GM11168 (cell line): Measurements from ENCODE around the gene GPR84.

Experiments used
- in situ Hi-C: fragments of 300-500 bp; cut with MboI; formaldehyde crosslinking; loops from one replicate; pipeline ENCODE4 v1.12.0; 2022; ENCODE audit warnings: low sequenced_read_pairs; ENCODE audit not compliant: unreplicated experiment

The GPR84 gene

DNA sequence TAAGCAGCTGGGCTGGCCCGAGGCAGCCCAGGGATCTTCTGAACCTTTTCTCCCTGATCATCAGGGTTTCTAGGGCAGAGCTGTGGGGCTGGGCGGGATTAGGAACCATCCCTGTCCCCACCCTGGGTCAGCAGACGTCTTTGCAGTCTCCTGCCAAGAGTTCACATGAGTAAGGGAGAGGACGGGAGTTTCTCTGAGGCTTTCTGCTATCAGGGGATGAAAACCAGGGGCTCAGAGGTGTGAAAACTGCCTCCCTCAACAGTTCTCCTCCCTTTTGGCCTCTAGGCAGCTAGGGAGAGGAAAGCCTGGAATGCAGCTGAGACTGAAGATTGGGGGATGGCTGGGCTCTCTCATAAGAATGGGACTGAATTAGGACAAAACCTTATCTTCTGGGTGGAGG lies 12.3 kb upstream of the GPR84 start:
- in situ Hi-C loops = no loop called here

DNA sequence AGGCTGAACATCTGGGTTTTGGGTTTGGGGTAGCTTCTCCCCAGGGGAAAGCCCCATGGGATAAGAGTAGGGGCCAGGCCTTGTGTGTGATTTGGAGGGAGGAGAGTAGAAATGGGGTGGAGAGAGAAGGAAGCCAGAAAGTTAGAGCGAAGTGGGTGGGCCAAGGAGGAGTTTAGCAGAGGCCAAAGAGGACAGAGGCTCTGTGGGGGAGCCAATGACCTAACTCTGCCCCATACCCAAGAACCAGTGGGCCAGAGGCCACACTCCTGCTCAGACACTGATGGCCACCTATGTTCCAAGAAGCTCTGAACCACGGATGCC lies 10.9 kb upstream of the GPR84 start:
- in situ Hi-C loops = no loop called here

DNA sequence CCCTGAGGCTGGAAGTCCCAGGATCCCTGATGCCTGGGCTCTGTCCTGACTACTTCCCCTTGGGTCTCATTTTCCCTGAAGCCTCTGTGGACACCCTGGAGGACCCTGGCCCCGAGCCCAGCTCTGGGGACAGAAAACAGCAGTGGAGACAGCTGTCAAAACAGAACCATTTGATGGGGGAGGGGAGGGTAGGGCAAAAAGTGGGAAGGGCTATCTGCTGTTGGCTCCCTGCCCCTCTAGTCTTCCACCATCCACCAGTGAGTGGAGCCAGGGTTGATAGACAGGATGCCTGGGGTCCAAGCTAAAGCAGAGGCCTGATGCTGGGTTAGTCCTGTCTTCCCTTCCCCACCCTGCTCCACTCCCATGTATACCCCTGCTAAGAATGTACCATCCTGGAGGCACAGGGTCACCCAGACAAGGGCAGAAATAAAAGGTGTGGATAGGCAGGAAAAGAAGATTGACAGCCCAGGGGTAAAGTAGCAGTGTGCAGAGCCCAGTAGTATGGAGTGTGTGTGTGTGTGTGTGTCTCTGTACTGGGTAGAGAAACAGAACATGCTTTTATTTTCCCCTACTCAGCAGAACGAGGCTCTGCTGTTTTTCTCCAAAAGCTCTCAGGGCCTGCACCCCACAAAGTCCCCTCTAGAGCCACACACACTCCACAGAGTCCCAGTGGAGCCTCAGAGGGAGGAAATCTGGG lies 10.4 kb upstream of the GPR84 start:
- in situ Hi-C loops = no loop called here

DNA sequence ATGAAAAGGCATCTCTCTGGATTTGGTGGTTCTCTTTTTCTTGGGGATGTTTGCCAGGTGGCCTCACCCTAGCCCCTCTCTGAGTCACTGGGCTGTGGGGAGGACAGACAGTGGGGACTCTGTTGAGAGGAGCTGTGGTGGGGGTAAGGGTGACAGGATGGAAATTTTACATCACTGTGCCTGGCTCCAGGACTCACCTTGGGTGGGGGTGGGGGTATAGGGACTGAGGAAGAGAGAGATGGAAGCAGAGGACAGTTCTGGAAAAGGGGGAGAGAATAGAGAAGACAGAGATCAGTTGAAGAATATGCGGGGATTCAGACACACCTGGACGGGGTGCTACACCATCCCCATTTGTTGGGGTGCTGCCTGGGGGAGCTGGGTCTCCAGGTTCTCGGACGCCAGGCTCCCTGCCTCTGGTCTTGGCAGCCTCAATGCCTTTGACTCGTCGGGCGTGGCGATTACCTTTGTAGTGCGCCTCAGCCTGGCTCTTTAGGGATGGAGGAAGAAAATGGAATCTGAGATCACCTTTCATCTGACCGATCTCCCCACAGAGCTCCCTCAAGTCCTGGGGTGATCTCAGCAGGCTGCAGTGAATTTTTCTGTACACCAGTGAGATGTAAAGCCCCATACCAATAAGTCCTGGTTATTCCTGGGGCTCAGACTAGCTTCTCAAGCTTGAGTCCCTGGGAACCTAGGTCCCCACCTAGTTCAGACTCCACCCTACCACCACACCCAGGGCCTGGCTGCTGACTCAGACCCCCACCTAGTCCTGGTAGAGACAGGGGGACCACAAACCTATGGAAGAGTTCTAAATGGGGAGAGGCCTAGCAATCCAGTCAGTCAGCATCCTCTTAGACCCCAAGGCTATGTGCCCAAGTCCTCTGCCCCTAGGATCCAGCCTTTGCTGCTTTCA lies 9.6 kb upstream of the GPR84 start:
- in situ Hi-C loops = no loop called here

DNA sequence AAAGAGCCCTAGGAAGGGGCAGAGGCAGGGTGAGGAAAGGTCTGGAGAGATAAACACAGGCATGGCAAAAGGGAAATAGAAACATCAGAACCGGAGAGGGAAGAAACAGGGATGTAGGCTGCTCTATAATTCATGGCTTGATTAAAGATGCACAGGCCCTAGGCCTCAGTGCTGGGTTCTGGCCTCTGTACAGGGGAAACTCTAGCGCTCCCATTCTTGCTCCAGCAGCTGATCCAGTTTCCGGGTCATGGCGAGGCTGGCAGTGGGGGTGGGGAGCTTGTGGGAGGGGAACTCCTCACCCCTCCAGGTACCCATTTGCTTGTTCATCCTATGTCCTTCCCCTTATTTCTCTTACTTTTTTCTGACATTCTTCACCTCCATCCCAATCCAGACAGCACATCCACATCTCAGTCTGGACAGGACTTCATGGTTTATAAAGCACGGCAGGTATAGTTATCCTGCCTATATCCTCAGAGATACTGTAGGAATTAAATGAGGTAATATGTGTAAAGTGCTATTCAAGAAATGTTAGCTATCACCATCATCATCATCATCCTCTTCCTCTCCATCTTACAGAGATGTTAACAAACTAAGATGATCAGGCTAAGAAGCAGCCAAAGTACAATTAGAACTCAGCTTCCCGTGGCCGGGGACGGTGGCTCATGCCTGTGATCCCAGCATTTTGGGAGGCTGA lies 8.0 kb upstream of the GPR84 start:
- in situ Hi-C loops = no loop called here

DNA sequence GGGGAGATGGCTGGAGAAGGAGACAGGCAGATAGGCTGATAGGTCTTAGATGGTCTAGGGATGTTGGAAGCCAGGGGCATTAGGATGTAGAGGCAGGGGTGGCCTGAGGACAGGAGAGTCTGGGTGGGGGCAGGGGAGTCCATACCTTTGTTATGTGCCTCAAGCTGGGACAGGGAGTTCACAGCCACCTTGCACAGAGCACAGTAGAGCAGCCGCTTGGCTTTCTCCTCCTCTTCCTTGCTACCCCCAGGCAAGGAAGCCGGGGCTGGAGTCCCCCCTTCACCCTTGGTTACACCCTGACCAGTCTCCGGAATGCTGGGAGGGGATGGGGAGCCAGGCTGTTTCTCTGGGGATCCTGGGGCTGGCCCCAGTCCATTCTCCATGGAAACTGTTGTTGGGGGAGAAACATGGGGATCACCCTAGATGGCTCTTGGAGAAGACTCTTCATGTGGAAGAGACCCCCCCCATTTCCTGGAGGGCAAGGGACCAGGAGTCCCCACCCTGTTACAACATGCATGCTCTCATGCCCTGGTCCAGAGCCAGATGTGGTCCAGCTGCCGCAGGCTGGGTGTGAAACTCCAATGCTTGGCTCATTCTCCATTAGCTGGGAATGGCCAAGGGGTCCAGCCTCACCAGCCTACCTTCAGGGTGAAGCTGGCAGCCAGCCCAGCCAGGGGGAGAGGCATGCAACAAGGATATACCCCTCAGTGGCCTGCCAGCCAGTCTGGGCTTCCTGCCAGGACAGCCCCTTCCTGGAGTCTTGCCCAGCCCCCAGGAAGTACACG lies 7.2 kb upstream of the GPR84 start:
- in situ Hi-C loops = no loop called here

DNA sequence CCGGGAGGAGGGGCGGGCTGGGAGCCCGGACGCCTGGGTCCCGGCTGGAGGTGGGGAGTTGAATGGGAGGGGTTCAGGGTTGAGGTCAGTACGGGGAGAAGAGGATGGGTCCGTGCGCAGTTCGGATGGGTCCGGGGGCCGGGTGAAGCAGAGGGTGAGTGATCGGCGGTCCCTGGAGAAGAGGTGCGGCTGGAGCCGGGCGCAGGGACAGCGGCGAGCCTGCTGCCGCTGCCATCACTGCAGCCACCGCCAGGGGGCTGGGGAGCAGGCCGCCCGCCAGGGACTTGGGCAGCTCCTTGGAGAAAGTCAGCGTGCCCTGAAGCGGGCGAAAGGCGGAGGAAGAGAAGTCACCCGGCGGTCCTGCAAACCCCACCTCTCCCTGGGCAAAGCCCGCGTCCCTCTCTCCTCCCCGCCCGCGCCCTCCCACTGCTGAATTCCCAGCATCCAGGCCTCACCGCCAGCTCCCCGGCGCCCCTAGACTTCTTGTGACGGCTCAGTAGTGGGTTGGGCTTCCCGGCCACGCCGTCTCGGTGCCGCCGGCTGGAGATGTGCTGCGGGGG lies 6.0 kb upstream of the GPR84 start:
- in situ Hi-C loops = no loop called here

- in situ Hi-C loops = no loop called here
These were observed 5.4 kb upstream of the GPR84 start for GRCh38 chr12:54369597-54370131.

- in situ Hi-C loops = no loop called here
These were observed 4.7 kb upstream of the GPR84 start for GRCh38 chr12:54368709-54369596.

DNA sequence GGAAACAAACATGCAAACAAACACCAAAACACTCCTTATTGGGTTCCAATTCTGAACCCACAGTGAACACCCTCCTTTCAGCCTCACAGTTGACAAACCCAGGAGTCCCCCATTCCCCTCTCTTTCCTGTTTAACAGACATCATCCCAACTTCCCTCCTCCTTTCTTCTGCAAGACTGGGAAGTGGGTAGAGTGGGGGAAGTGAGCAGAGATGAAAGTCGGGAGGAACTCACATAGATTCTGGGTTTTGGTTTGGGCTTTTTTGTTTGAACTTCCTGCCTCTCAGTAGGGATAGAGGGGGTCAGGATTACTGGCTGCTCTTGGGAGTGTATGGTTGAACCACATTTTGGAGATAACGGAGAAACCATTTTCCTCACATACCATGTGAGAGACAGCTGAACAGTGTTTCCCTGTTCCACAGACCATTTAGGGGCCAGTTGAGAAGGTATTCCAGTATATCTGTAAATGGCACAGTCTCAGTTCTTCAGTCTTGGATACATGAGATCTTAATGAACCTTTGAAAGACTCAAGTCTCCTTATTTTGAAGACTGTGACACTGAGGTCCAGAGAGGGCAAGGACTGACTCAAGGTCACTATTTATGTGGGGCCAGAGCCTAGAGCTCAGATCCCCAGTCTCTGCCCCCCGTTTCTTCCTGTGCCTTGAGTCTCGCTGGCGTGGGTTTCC lies 3.9 kb upstream of the GPR84 start:
- in situ Hi-C loops = no loop called here

- in situ Hi-C loops = loop anchor here (5.0 kb wide), 2 partner anchors 71 to 146 kb away; no protein-coding TSS in a partner anchor
These were observed 668 bp downstream of the GPR84 start for GRCh38 chr12:54363618-54364017.

GRCh38 chr12:54363047-54363446 lies 1.2 kb downstream of the GPR84 start:
- in situ Hi-C loops = loop anchor here (5.0 kb wide), 2 partner anchors 71 to 146 kb away; no protein-coding TSS in a partner anchor

DNA sequence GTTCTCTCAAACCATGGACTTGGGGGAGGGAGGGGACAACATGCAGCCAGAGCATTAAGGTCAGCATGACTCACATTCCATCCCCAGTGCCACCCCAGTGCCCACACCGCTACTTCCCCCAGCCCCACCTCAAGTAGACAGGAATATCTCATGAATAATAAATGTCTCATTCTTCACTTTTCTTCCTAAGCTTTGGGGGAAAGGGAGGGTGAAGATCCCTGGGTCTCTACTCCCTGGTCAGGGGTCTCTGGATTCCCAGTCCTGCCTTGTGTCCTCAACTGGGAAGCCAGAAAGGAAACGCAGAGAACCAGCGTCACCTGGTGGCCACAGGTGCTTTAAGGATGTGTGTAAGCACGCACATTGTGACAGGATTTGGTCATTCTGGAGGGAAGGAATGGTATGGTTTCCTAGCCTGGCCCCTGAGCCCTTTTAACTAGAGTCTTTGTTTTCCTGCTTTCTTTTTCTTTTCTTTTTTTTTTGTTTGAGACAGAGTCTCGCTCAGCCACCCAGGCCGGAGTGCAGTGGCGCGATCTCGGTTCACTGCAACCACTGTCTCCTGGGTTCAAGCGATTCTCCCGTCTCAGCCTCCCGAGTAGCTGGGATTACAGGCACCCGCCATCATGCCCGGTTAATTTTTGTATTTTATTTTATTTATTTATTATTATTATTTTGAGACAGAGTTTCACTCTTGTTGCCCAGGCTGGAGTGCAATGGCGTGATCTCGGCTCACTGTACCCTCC lies 3.4 kb downstream of the GPR84 start:
- in situ Hi-C loops = loop anchor here (5.0 kb wide), 2 partner anchors 69 to 144 kb away; no protein-coding TSS in a partner anchor

- in situ Hi-C loops = loop anchor here (5.0 kb wide), 2 partner anchors 68 to 143 kb away; no protein-coding TSS in a partner anchor
These were observed 4.4 kb downstream of the GPR84 start for GRCh38 chr12:54359762-54360351.

DNA sequence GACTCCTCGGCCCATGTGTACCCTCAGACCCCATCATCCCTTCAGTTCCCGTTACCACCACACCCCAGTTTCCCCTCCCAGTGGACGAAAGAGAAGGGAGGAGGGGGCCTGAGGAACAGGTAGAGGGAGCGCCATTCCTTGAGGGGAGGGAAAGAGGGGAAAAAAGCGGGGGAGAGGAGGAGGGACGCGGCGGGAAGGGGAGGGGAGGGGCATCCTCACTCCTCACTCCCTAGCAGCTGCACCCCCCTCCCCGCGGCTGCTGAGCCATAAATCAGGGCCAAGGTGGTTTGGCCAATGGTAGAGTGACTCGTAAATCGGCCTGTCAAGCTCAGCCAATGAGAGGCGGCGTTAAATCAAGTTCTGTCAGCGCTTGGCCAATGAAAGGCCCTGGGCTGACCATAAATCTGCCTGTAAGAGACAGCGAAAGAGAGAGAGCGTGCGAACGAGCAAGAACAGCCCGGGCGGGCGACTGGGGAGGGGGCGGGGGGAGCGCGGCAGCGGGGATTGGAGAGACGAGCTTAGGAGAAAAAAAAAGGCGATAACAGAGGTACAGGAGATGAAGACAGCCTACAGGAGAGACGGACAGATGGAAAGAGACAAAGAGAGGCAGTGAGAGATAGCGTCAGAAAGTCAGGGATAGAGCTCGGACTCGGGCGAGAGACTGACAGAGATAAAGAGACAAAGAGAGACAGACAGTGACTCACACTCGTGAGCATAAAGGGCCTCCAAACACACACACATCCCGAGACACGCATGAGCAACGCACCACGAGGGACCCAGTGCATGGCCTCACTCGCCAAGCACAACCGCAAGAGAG lies 5.1 kb downstream of the GPR84 start:
- in situ Hi-C loops = no loop called here
